SK-N-SH treated with all-trans-retinoic acid at 6 μM for 48 hours (cell line): ENCODE data around the gene C20orf173.

Source experiments
- ATAC-seq: fragments of 200-7000 bp; cut with Tn5 transposase; 3 replicates; pipeline ENCODE4 v1.9.1; 2020; ENCODE audit warnings: mild to moderate bottlenecking, moderate library complexity
- ARNTL ChIP-seq: fragments of 450-650 bp; formaldehyde crosslinking; IDR thresholded peaks from 2 replicates; pipeline ENCODE4 v1.5.0; 2020; ENCODE audit warnings: low read depth, mild to moderate bottlenecking, moderate library complexity, borderline replicate concordance
- BACH2 ChIP-seq: fragments of 250-450 bp; sonication (Bioruptor Pico); IDR thresholded peaks from 2 replicates; pipeline ENCODE4 v1.9.0; 2021; ENCODE audit warnings: mild to moderate bottlenecking, borderline replicate concordance
- CSDC2 ChIP-seq: fragments of 250-450 bp; sonication (Bioruptor Pico); IDR thresholded peaks from 2 replicates; pipeline ENCODE4 v1.5.0; 2020; ENCODE audit warnings: mild to moderate bottlenecking, moderate library complexity
- ESRRG ChIP-seq: fragments of 250-450 bp; sonication (Bioruptor Pico); IDR thresholded peaks from 2 replicates; pipeline ENCODE4 v1.6.1; 2021; ENCODE audit warnings: mild to moderate bottlenecking
- GLIS3 ChIP-seq: fragments of 250-450 bp; sonication (Bioruptor Pico); IDR thresholded peaks from 2 replicates; pipeline ENCODE4 v1.5.0; 2020; ENCODE audit warnings: mild to moderate bottlenecking, moderate library complexity
- ISL1 ChIP-seq: fragments of 250-450 bp; sonication (Bioruptor Pico); IDR thresholded peaks from 2 replicates; pipeline ENCODE4 v2.1.2; 2022; ENCODE audit warnings: mild to moderate bottlenecking, moderate library complexity
- OSR1 ChIP-seq: fragments of 250-450 bp; sonication (Bioruptor Pico); IDR thresholded peaks from 2 replicates; pipeline ENCODE4 v1.8.0; 2022; ENCODE audit warnings: moderate library complexity, mild to moderate bottlenecking, inconsistent platforms
- PPARA ChIP-seq: fragments of 250-450 bp; sonication (Bioruptor Pico); IDR thresholded peaks from 2 replicates; pipeline ENCODE4 v1.5.0; 2020; ENCODE audit warnings: mild to moderate bottlenecking, borderline replicate concordance
- RARB ChIP-seq: fragments of 250-450 bp; sonication (Bioruptor Pico); IDR thresholded peaks from 2 replicates; pipeline ENCODE4 v1.8.0; 2021; ENCODE audit warnings: mild to moderate bottlenecking, moderate library complexity
- SNAI2 ChIP-seq: fragments of 250-450 bp; sonication (Bioruptor Pico); IDR thresholded peaks from 2 replicates; pipeline ENCODE4 v1.5.0; 2020; ENCODE audit warnings: mild to moderate bottlenecking, moderate library complexity
- TCF4 ChIP-seq: fragments of 250-450 bp; sonication (Bioruptor Pico); IDR thresholded peaks from 2 replicates; pipeline ENCODE4 v1.8.0; 2021; ENCODE audit warnings: mild to moderate bottlenecking, moderate library complexity, borderline replicate concordance
- TOX ChIP-seq: fragments of 250-450 bp; sonication (Bioruptor Pico); IDR thresholded peaks from 2 replicates; pipeline ENCODE4 v1.8.0; 2021; ENCODE audit warnings: mild to moderate bottlenecking, moderate library complexity, borderline replicate concordance
- ZC3H10 ChIP-seq: fragments of 250-450 bp; sonication (Bioruptor Pico); IDR thresholded peaks from 2 replicates; pipeline ENCODE4 v1.5.1; 2021; ENCODE audit warnings: mild to moderate bottlenecking, moderate library complexity
- ZFP3 ChIP-seq: fragments of 250-450 bp; sonication (Bioruptor Pico); IDR thresholded peaks from 2 replicates; pipeline ENCODE4 v1.5.0; 2020; ENCODE audit warnings: mild to moderate bottlenecking, moderate library complexity
- ZFP30 ChIP-seq: fragments of 450-650 bp; formaldehyde crosslinking; IDR thresholded peaks from 2 replicates; pipeline ENCODE4 v1.5.0; 2022; ENCODE audit warnings: mild to moderate bottlenecking, moderate library complexity
- ZNF565 ChIP-seq: fragments of 450-650 bp; formaldehyde crosslinking; conservative IDR thresholded peaks from 2 replicates; pipeline ENCODE4 v1.5.0; 2020; ENCODE audit warnings: low read depth, mild to moderate bottlenecking, moderate library complexity
- ZNF70 ChIP-seq: fragments of 450-650 bp; formaldehyde crosslinking; IDR thresholded peaks from 2 replicates; pipeline ENCODE4 v1.5.0; 2020; ENCODE audit warnings: mild to moderate bottlenecking, moderate library complexity
- ZNF8 ChIP-seq: fragments of 450-650 bp; formaldehyde crosslinking; IDR thresholded peaks from 2 replicates; pipeline ENCODE4 v1.5.0; 2020; ENCODE audit warnings: mild to moderate bottlenecking, moderate library complexity
- TF ChIP-seq, protein P1 (sequence below): fragments of 250-450 bp; sonication (Bioruptor Pico); IDR thresholded peaks from 2 replicates; pipeline ENCODE4 v1.5.0; 2020; ENCODE audit warnings: mild to moderate bottlenecking, moderate library complexity
- TF ChIP-seq, protein P2 (sequence below): fragments of 250-450 bp; sonication (Bioruptor Pico); IDR thresholded peaks from 2 replicates; pipeline ENCODE4 v1.8.0; 2021; ENCODE audit warnings: low read depth, mild to moderate bottlenecking, moderate library complexity, borderline replicate concordance
- TF ChIP-seq, protein P3 (sequence below): fragments of 250-450 bp; sonication (Bioruptor Pico); IDR thresholded peaks from 2 replicates; pipeline ENCODE4 v1.5.1; 2020; ENCODE audit warnings: low read depth, mild to moderate bottlenecking, moderate library complexity
- TF ChIP-seq, protein P4 (sequence below): fragments of 250-450 bp; sonication (Bioruptor Pico); IDR thresholded peaks from 2 replicates; pipeline ENCODE4 v1.8.0; 2020; ENCODE audit warnings: mild to moderate bottlenecking, moderate library complexity, borderline replicate concordance

C20orf173 gene, protein sequence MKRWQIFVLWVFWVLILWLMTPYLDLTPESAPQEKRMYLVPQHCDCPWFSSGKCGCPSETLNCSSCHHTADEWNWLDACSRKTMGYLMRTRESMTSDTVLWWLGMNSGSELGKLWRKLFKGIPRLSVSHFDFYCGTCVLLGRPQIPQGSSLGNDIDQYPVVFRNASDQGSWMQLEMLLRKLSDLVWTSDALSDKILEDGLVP

DNA sequence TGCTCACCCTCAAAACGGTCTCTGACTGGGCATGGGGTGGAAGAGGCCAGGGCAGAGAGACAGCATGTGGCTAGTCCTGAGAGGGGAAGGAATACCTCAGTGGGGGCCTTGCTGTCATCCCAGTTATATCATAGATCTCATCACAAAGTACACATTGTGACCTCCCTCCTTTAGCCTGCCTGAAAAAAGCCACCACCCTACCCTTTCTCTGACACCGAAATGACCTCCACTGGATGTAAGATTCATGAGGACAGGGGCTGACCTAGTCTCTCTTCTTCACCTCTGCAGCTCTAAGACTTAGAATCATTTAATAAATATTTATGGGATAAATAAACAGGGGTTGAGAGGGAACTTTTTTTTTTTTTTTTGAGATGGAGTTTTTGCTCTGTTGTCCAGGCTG is at the start of gene C20orf173:
Gene C20orf173, minus strand, starts transcription at position 101 of the 400 bp plus-strand sequence. CDS start 279 bp downstream, outside the sequence.
- no peak for ATAC-seq
- TF ChIP-seq ZNF8 (no peak), TCF4 (CRISPR knock-in tag) (no peak), ZFP30 (CRISPR knock-in tag) (no peak), ZFP3 (no peak), BACH2 (CRISPR knock-in tag) (no peak), ESRRG (CRISPR knock-in tag) (no peak), ARNTL (CRISPR knock-in tag) (no peak), ZNF70 (CRISPR knock-in tag) (no peak), ZNF565 (CRISPR knock-in tag) (no peak), ZC3H10 (no peak), ISL1 (no peak), CSDC2 (no peak), SNAI2 (CRISPR knock-in tag) (no peak), GLIS3 (no peak), PPARA (no peak), OSR1 (no peak)
- TF ChIP-seq, protein P1, sequence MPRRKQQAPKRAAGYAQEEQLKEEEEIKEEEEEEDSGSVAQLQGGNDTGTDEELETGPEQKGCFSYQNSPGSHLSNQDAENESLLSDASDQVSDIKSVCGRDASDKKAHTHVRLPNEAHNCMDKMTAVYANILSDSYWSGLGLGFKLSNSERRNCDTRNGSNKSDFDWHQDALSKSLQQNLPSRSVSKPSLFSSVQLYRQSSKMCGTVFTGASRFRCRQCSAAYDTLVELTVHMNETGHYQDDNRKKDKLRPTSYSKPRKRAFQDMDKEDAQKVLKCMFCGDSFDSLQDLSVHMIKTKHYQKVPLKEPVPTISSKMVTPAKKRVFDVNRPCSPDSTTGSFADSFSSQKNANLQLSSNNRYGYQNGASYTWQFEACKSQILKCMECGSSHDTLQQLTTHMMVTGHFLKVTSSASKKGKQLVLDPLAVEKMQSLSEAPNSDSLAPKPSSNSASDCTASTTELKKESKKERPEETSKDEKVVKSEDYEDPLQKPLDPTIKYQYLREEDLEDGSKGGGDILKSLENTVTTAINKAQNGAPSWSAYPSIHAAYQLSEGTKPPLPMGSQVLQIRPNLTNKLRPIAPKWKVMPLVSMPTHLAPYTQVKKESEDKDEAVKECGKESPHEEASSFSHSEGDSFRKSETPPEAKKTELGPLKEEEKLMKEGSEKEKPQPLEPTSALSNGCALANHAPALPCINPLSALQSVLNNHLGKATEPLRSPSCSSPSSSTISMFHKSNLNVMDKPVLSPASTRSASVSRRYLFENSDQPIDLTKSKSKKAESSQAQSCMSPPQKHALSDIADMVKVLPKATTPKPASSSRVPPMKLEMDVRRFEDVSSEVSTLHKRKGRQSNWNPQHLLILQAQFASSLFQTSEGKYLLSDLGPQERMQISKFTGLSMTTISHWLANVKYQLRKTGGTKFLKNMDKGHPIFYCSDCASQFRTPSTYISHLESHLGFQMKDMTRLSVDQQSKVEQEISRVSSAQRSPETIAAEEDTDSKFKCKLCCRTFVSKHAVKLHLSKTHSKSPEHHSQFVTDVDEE = no peak
- TF ChIP-seq, protein P2, sequence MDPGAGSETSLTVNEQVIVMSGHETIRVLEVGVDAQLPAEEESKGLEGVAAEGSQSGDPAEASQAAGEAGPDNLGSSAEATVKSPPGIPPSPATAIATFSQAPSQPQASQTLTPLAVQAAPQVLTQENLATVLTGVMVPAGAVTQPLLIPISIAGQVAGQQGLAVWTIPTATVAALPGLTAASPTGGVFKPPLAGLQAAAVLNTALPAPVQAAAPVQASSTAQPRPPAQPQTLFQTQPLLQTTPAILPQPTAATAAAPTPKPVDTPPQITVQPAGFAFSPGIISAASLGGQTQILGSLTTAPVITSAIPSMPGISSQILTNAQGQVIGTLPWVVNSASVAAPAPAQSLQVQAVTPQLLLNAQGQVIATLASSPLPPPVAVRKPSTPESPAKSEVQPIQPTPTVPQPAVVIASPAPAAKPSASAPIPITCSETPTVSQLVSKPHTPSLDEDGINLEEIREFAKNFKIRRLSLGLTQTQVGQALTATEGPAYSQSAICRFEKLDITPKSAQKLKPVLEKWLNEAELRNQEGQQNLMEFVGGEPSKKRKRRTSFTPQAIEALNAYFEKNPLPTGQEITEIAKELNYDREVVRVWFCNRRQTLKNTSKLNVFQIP = no peak
- TF ChIP-seq, protein P3, sequence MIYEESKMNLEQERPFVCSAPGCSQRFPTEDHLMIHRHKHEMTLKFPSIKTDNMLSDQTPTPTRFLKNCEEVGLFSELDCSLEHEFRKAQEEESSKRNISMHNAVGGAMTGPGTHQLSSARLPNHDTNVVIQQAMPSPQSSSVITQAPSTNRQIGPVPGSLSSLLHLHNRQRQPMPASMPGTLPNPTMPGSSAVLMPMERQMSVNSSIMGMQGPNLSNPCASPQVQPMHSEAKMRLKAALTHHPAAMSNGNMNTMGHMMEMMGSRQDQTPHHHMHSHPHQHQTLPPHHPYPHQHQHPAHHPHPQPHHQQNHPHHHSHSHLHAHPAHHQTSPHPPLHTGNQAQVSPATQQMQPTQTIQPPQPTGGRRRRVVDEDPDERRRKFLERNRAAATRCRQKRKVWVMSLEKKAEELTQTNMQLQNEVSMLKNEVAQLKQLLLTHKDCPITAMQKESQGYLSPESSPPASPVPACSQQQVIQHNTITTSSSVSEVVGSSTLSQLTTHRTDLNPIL = no peak

DNA sequence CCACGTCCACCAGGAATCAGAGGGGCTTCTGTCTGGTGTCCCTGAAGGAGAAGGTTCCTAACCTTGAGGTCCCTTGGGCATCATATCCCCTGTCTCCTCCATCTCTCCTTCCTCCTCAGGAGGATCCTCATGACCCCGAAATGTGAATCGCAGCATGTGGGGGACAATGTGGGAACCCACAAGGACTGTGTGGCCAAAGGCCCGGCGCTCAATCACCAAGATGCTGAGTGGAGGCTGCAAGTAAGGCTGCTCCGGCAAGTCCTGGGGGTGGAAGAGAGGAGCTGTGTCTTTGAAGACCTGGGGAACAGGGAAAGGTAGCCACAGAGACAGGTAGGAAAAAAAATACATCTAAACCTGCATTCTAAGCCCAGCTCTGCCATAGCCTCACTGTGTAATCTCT is 49.7 kb upstream of the C20orf173 start:
- no peak for TF ChIP-seq ZNF565 (CRISPR knock-in tag)
- ATAC-seq = no peak

DNA sequence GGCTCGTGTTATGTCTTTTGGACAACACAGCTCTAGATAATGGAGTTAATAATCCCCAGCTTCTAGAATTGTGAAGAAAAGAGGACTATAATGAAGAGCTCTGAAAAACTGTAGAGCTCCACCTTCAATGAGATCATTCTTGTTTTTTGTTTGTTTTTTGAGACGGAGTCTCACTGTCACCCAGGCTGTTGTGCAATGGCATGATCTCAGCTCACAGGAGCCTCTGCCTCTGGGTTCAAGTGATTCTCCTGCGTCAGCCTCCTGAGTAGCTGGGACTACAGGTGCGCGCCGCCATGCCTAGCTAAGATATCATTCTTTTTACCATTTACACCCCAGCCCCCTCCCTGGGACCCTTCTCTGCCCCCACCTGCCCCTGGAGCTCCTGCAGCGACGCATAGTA is 49.0 kb upstream of the C20orf173 start:
- TF ChIP-seq RARB (no peak), GLIS3 (no peak), ZNF70 (CRISPR knock-in tag) (no peak), CSDC2 (no peak), ZNF565 (CRISPR knock-in tag) (no peak), OSR1 (no peak), ISL1 (no peak), TCF4 (CRISPR knock-in tag) (no peak), TOX (CRISPR knock-in tag) (no peak), ZC3H10 (no peak), BACH2 (CRISPR knock-in tag) (no peak), ZFP3 (no peak), ZNF8 (no peak)
- TF ChIP-seq, protein P3 = no peak
- TF ChIP-seq, protein P4, sequence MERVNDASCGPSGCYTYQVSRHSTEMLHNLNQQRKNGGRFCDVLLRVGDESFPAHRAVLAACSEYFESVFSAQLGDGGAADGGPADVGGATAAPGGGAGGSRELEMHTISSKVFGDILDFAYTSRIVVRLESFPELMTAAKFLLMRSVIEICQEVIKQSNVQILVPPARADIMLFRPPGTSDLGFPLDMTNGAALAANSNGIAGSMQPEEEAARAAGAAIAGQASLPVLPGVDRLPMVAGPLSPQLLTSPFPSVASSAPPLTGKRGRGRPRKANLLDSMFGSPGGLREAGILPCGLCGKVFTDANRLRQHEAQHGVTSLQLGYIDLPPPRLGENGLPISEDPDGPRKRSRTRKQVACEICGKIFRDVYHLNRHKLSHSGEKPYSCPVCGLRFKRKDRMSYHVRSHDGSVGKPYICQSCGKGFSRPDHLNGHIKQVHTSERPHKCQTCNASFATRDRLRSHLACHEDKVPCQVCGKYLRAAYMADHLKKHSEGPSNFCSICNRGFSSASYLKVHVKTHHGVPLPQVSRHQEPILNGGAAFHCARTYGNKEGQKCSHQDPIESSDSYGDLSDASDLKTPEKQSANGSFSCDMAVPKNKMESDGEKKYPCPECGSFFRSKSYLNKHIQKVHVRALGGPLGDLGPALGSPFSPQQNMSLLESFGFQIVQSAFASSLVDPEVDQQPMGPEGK = no peak
- TF ChIP-seq, protein P1 = no peak
- no peak for ATAC-seq
